SKM-1 (cell line): ENCODE results near the gene AKTIP.

Experiments
- DNase-seq: peaks from one replicate; lab custom pipeline; 2025; ENCODE audit not compliant: unreplicated experiment; lab: John Stamatoyannopoulos, UW

AKTIP gene

DNA sequence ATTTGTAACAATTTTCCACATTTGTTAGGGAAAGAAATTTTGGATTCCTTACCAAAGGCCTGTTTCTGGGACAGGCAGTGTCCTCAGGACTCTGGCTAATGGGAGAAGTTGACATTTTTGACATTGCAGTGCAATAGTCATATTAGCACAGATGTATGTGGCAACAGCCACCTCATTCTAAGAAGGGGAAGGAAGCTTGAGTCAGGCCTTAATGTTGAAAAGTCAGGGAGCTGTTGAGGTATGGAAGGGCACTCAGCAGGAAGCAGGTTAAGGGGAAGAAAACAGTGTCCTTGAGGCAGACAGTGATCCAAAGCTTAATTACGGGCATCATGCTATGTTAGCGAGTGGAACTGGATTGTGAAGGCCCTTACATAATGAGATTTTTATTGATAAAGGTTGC, 20.9 kb downstream of the AKTIP start:
- DNase-seq = peak; percentile 91

DNA sequence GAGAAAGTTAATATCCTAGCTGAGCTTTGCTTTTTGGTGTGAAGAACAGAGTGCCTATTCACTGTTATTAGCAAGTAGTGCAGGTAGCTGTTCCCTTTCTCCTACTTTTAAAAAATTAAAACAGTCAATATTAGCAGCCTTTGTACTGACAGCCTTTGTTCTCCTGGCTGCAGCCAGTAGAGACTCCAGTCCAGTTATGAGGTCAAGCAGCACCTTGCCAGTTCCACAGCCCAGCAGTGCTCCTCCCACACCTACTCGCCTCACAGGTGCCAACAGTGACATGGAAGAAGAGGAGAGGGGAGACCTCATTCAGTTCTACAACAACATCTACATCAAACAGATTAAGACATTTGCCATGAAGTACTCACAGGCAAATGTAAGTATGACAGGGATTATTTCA, 22.6 kb downstream of the AKTIP start:
- no peak for DNase-seq

DNA sequence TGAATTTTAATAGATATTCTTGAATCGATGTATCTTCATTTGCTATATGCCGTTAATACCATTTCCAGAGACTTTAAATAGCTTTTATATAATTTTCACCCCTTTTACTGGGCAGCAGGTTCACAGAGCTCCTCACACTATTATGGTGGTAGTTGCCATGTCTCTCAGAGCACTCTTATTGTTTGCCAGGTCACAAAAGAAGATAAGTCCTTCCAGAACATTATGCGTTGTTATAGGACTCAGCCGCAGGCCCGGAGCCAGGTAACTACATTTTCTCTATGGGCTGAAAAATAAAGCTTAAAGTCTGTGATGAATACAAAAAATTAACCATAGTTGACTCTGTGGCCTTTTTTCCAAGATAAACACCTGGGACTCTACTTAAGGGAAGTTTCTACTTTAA, 24.0 kb downstream of the AKTIP start:
- no peak for DNase-seq

- no peak for DNase-seq
Measured at GRCh38 chr16:53476867-53477266, 26.1 kb downstream of the AKTIP start.

GRCh38 chr16:53465606-53466280, 37.3 kb downstream of the AKTIP start:
- DNase-seq = no peak

- no peak for DNase-seq
Measured at GRCh38 chr16:53458635-53459034, 44.4 kb downstream of the AKTIP start.

GRCh38 chr16:53457670-53458069, 45.3 kb downstream of the AKTIP start:
- no peak for DNase-seq

DNA sequence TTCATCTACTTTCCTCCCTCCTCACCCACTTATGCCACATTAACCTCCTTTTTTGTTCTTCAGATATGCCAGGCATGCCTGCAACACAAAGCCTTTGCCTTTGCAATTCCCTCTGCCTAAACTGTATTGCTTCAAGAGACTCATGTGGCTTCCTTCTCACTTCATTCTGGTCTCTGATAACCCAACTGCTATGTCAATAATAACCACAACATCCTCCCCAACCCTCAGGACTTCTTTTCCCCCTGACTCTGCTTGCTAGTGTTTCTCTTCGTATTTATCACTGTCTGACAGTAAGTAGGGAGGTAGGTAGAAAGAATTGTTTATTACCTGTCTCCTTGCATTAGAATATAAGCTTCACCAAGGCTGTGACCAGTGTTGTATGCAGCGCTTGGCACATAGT, 46.4 kb downstream of the AKTIP start:
- no peak for DNase-seq

- DNase-seq = no peak
Measured at GRCh38 chr16:53453928-53454327, 49.1 kb downstream of the AKTIP start.

GRCh38 chr16:53449816-53450517, 53.0 kb downstream of the AKTIP start:
- DNase-seq = no peak

GRCh38 chr16:53446090-53446489, 56.9 kb downstream of the AKTIP start:
- DNase-seq = no peak

DNA sequence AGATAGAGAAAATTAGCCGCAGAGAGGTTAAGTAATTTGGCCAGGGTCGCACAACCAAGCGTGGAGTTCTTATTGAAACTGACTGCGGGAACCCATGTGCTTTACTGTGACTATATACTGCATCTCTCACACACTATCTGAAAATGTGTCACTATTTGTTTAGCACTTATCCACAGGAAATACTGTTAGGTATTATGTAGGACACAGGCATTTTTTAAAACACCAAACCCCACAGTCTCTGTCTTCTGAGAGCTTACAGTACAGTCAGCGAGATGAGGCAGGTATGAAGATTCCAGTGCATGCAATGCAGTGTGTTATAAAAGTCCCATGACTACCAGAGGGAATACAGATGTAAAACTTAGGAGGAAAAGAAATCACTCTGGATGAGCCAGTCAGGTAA, 57.5 kb downstream of the AKTIP start:
- DNase-seq = no peak
